ENCODE measurements around the gene SNORC. TPM values are rescaled to one million over a fixed set of nuclear protein-coding genes. Genes with fewer than 3 reads are reported as not detected.
A peak's percentile ranks its signal among the peaks of the same experiment; 100 is the strongest.

SNORC gene
- total and polyA plus RNA-seq, 2 experiments from 2014 or later: 0.39 TPM; not detected in 1

DNA sequence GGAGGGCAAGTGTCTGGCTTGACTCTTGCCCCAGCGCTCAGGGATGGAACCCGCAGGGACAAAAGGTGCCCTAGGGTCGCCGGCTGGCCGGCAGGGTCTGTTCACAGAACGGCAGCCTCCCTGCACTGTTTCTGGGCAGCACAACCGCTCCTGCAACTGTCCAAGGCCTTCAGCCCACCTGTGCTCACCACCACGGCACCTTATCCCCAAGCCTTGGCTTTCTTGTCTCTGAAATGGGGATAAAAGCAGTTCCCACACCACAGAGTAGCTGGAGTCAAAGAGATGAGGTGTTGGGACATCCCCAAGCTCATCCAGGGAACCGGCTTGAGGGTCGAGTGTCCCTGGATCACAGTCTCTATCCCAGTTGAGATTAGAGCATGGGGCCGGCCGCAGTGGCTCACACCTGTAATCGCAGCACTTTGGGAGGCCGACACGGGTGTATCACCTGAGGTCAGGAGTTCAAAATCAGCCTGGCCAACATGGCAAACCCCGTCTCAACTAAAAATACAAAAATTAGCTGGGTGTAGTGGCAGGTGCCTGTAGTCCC, 4.7 kb downstream of the SNORC start:
- in situ Hi-C loops (cut with MboI): no loop called here

DNA sequence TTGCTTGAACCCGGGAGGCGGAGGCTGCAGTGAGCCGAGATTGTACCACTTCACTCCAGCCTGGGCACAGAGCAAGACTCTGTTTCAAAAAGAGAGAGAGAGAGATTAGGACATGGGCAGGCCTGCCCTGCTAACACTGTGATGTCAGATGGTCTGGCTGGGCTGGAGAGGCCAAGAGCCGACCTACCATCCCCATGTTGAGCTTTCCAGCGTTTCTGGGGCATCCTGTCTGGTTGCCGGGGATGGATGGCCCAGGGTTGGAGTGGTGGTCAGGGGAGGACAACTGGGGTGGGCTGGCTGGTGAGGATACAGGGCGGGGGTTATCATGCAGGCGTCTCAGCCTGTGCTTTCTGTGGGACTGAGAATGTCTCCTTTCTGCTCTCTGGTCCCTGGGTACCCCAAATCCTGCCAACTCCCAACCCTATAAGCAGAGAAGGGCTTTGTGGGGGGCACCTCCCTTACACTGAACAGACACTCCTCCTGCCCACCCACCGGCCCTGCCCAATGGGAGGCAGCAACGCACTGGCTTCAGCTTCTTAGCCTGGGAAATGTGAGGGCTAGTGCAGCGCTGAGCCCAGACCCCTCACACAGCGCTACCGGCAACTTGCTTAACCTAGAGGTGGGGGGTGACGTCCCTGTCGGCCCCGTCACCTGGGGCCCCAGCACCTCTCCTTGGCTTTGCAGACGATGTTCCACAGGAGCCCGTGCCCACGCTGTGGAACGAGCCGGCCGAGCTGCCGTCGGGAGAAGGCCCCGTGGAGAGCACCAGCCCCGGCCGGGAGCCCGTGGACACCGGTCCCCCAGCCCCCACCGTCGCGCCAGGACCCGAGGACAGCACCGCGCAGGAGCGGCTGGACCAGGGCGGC, 5.4 kb downstream of the SNORC start:
- H3K9me3 ChIP-seq (ENCODE audit: low read depth): no peaks in the 10 kb centered on the region
- no peaks in the 10 kb centered on the region for H3K36me3 ChIP-seq (ENCODE audit: low read depth)
- no peaks in the 10 kb centered on the region for H3K27me3 ChIP-seq (replicated peaks; ENCODE audit: insufficient read depth)
- no peak overlapping the region for H3K4me3 ChIP-seq
- H3K9ac ChIP-seq: no peak overlapping the region
- DNase-seq: no peak
- in situ Hi-C loops (cut with MboI): no loop called here
- H3K27ac ChIP-seq: no peak overlapping the region
- no peaks in the 10 kb centered on the region for H3K4me1 ChIP-seq (ENCODE audit: insufficient read depth)
- no peaks in the 10 kb centered on the region for H3K79me2 ChIP-seq (ENCODE audit: insufficient read depth)
- H3K4me2 ChIP-seq (ENCODE audit: unreplicated experiment): peak overlapping the region; percentile 25
- H2AFZ ChIP-seq: no peak overlapping the region
- H3K9me2 ChIP-seq (ENCODE audit: insufficient read depth): no peaks in the 10 kb centered on the region
- TF ChIP-seq EZH2 (IDR thresholded peaks at IDR 0.05; ENCODE audit: insufficient read depth, poor library complexity, severe bottlenecking) (no peak), EZH2phosphoT487 (IDR thresholded peaks at IDR 0.05; ENCODE audit: insufficient read depth, low read depth) (no peak)
- no peaks in the 10 kb centered on the region for H3F3A ChIP-seq (ENCODE audit: insufficient read depth)
- H4K20me1 ChIP-seq (ENCODE audit: insufficient read depth): no peaks in the 10 kb centered on the region
- WGBS, 2 experiments (ENCODE audit: low coverage in 1 of 2, low lambda C conversion rate in 2 of 2, missing lambda C conversion rate in 2 of 2): 18 to 21% methylated on average over 31 to 37 of the region's 37 CpGs

More for the DNA sequence above, 4.7 kb downstream of the SNORC start:
- Histone ChIP-seq H2AFZ (no peak overlapping the region), H3K9me3 (ENCODE audit: low read depth) (no peaks in the 10 kb centered on the region), H3K9ac (no peak overlapping the region), H3K4me1 (ENCODE audit: insufficient read depth) (no peaks in the 10 kb centered on the region), H3K36me3 (ENCODE audit: low read depth) (no peaks in the 10 kb centered on the region), H3K79me2 (ENCODE audit: insufficient read depth) (no peaks in the 10 kb centered on the region), H3K4me2 (ENCODE audit: unreplicated experiment) (no peak overlapping the region), H3K9me2 (ENCODE audit: insufficient read depth) (no peaks in the 10 kb centered on the region), H3K4me3 (no peak overlapping the region), H3K27ac (no peak overlapping the region), H3K27me3 (replicated peaks; ENCODE audit: insufficient read depth) (no peaks in the 10 kb centered on the region), H3F3A (ENCODE audit: insufficient read depth) (no peaks in the 10 kb centered on the region), H4K20me1 (ENCODE audit: insufficient read depth) (no peaks in the 10 kb centered on the region)
- DNase-seq: no peak
- 93 to 96% methylated on average over 16 of the region's 16 CpGs for WGBS, 2 experiments (ENCODE audit: low coverage in 1 of 2, low lambda C conversion rate in 2 of 2, missing lambda C conversion rate in 2 of 2)
- TF ChIP-seq EZH2phosphoT487 (IDR thresholded peaks at IDR 0.05; ENCODE audit: insufficient read depth, low read depth) (no peak), EZH2 (IDR thresholded peaks at IDR 0.05; ENCODE audit: insufficient read depth, poor library complexity, severe bottlenecking) (no peak)

DNA sequence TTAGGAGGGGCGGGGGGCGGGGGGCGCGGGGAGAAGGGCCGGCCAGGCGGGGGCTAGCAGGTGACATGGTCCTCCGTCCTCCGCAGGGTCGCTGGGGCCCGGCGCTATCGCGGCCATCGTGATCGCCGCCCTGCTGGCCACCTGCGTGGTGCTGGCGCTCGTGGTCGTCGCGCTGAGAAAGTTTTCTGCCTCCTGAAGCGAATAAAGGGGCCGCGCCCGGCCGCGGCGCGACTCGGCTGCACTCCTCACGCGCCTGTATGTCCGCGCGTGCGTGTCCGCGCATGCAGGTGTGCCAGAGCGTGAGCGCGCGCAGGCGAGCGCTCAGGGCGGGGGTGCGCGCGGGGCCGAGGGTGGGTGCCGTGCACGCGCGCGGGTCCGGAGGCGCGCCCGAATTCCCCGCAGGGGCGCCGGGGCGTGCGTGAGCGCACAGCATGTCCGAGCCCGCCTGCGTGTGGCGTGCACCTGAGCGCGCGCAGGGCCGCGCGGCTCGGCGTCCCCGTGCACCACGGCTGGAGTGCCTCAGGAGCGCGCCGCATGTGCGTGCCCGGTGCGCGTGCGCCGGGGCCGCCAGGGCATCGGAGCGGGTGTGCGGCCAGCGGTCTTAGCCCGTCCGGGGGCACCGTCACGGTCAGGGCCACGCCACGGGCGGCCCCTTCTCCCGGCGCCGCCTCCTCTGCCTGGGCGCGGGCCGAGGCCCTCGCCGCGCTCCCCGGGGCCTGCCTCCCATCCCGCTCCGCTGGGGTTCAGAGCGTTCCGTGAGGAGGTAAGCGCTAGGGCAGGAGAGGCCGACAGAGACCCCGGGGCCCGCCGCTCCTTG, 6.3 kb downstream of the SNORC start:
- H3K4me3 ChIP-seq: peak overlapping the region; percentile 65
- no peaks in the 10 kb centered on the region for H3K9me2 ChIP-seq (ENCODE audit: insufficient read depth)
- H3K4me2 ChIP-seq (ENCODE audit: unreplicated experiment): peak overlapping the region; percentile 46
- H3K27me3 ChIP-seq (replicated peaks; ENCODE audit: insufficient read depth): no peaks in the 10 kb centered on the region
- in situ Hi-C loops (cut with MboI): no loop called here
- H3K79me2 ChIP-seq (ENCODE audit: insufficient read depth): no peaks in the 10 kb centered on the region
- H3K9me3 ChIP-seq (ENCODE audit: low read depth): no peaks in the 10 kb centered on the region
- WGBS, 2 experiments (ENCODE audit: low coverage in 1 of 2, low lambda C conversion rate in 2 of 2, missing lambda C conversion rate in 2 of 2): 3 to 5% methylated on average over 32 to 91 of the region's 119 CpGs
- H3K9ac ChIP-seq: no peak overlapping the region
- no peaks in the 10 kb centered on the region for H3K36me3 ChIP-seq (ENCODE audit: low read depth)
- no peaks in the 10 kb centered on the region for H3K4me1 ChIP-seq (ENCODE audit: insufficient read depth)
- H4K20me1 ChIP-seq (ENCODE audit: insufficient read depth): no peaks in the 10 kb centered on the region
- no peaks in the 10 kb centered on the region for H3F3A ChIP-seq (ENCODE audit: insufficient read depth)
- peak; percentile 20 for TF ChIP-seq EZH2 (IDR thresholded peaks at IDR 0.05; ENCODE audit: insufficient read depth, poor library complexity, severe bottlenecking)
- no peak for TF ChIP-seq EZH2phosphoT487 (IDR thresholded peaks at IDR 0.05; ENCODE audit: insufficient read depth, low read depth)
- DNase-seq: peak; percentile 40
- no peak overlapping the region for H2AFZ ChIP-seq
- H3K27ac ChIP-seq: no peak overlapping the region

DNA sequence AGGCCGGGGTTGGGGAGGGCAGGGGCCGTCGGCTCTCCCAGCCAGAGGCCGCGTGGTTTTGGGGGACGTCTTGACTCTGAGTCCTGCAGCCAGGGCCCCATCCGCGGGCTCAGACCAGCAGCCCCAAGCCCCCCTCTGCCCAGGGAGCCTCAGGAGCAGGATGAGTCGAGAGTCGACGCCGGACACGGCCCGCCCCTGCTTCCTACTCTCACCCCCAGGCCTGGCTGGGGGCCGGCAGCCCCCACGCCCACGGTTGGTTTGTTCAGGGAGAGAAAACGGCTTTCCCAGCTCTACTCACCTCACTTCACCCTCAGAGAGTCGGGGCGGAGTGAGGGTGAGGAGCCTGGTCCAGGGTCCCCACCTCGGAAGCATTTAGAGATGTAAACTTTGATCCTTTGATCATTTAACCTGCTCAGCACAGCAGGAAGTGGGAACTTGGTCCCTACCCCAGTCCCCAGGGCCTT, 6.9 kb downstream of the SNORC start:
- no peak for DNase-seq
- no peaks in the 10 kb centered on the region for H3K9me3 ChIP-seq (ENCODE audit: low read depth)
- H4K20me1 ChIP-seq (ENCODE audit: insufficient read depth): no peaks in the 10 kb centered on the region
- H3K79me2 ChIP-seq (ENCODE audit: insufficient read depth): no peaks in the 10 kb centered on the region
- no peaks in the 10 kb centered on the region for H3K4me1 ChIP-seq (ENCODE audit: insufficient read depth)
- no peak for TF ChIP-seq EZH2 (IDR thresholded peaks at IDR 0.05; ENCODE audit: insufficient read depth, poor library complexity, severe bottlenecking)
- no peak for TF ChIP-seq EZH2phosphoT487 (IDR thresholded peaks at IDR 0.05; ENCODE audit: insufficient read depth, low read depth)
- no peak overlapping the region for H3K27ac ChIP-seq
- no peaks in the 10 kb centered on the region for H3F3A ChIP-seq (ENCODE audit: insufficient read depth)
- in situ Hi-C loops (cut with MboI): no loop called here
- no peak overlapping the region for H3K9ac ChIP-seq
- H3K4me3 ChIP-seq: 0 out of 2 replicates have a peak overlapping the region, but pooled peaks have one; percentile 65
- H3K9me2 ChIP-seq (ENCODE audit: insufficient read depth): no peaks in the 10 kb centered on the region
- 39 to 41% methylated on average over 13 to 20 of the region's 21 CpGs for WGBS, 2 experiments (ENCODE audit: low coverage in 1 of 2, low lambda C conversion rate in 2 of 2, missing lambda C conversion rate in 2 of 2)
- H2AFZ ChIP-seq: no peak overlapping the region
- H3K27me3 ChIP-seq (replicated peaks; ENCODE audit: insufficient read depth): no peaks in the 10 kb centered on the region
- no peak overlapping the region for H3K4me2 ChIP-seq (ENCODE audit: unreplicated experiment)
- no peaks in the 10 kb centered on the region for H3K36me3 ChIP-seq (ENCODE audit: low read depth)

All from GM23248 (cell line).